Measurements from ENCODE around the gene COL23A1.

GRCh38 chr5:178476972-178477754, 113.0 kb downstream of the COL23A1 start:
- no peak for TF ChIP-seq CTCF (IDR thresholded peaks at IDR 0.05; ENCODE audit: low read length)
- no peak for TF ChIP-seq EZH2 (optimal IDR thresholded peaks at IDR 0.05; ENCODE audit: low read depth, low read length)

Data from MM.1S (cell line).